Vagina (tissue), 2 donors: Measurements from ENCODE around the gene BAHCC1.

Experiments
- CTCF ChIP-seq, 3 experiments: fragments of 450-650 bp in 2 of 3; fragments of 200-600 bp in 1 of 3; sonication (generic) in 1 of 3; IDR thresholded peaks; one replicate each; pipeline ENCODE4 v1.5.1; 2017 to 2019; ENCODE audit warnings: antibody characterized with exemption in 3 of 3, mild to moderate bottlenecking in 2 of 3, moderate library complexity in 2 of 3
- POLR2AphosphoS5 ChIP-seq, 2 donors: sonication (generic); formaldehyde crosslinking; IDR thresholded peaks; one replicate each; pipeline ENCODE4 v1.9.0; 2017; ENCODE audit warnings: antibody characterized with exemption in 2 of 2, mild to moderate bottlenecking in 2 of 2, low read depth in 1 of 2; ENCODE audit not compliant: insufficient read depth in 1 of 2

- TF ChIP-seq CTCF (IDR thresholded peaks at IDR 0.05) (no peak), POLR2AphosphoS5 (IDR thresholded peaks at IDR 0.05; ENCODE audit: insufficient read depth in 1 of 2, low read depth in 1 of 2) (no peak)
Measured at GRCh38 chr17:81489998-81490992, 95.0 kb downstream of the BAHCC1 start.
